ENCODE data around the gene CDC25C.
"Not testable (repeated sequence)": the region's sequence is repeated elsewhere in the genome, so short reads cannot be mapped to it uniquely, and the experiment has no call there.

Gene CDC25C

DNA sequence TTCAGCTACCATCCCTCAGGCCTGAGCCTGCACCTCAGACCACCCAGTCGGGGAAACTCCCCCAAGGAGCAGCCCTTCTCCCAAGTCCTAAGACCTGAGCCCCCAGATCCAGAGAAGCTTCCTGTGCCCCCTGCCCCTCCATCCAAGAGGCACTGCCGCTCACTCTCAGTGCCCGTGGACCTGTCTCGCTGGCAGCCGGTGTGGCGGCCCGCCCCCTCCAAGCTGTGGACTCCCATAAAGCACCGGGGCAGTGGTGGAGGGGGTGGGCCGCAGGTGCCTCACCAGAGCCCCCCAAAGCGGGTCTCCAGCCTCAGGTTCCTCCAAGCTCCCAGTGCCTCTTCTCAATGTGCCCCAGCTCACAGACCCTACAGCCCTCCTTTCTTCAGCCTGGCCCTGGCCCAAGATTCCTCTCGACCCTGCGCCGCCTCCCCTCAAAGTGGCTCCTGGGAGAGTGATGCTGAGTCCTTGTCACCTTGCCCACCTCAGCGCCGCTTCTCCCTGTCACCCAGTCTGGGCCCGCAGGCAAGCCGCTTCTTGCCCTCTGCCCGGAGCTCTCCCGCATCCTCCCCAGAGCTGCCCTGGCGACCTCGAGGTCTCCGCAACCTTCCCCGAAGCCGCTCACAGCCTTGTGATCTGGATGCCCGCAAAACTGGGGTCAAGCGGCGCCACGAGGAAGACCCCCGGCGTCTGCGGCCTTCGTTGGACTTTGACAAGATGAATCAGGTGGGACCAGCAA, 13.5 kb upstream of the CDC25C start:
- no peak for DNase-seq

DNA sequence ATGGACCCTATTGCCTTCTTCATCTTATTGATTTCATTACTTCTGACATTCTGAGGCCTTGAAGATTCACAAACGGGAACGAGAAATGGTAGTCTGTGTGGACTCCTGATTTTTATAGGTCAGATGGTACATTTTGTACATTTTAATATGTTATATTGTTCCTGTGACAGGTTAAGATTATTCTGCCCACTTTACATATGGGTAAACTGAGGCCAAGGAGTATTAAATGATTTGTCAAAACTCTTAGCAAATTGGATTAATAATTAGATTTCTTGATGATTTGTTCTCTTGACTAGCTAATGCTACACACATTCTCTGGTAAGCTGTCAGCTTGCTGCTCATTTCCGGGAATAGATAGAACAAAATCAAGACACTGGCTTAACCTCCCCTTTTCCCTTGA, 8.4 kb upstream of the CDC25C start:
- DNase-seq: no peak

DNA sequence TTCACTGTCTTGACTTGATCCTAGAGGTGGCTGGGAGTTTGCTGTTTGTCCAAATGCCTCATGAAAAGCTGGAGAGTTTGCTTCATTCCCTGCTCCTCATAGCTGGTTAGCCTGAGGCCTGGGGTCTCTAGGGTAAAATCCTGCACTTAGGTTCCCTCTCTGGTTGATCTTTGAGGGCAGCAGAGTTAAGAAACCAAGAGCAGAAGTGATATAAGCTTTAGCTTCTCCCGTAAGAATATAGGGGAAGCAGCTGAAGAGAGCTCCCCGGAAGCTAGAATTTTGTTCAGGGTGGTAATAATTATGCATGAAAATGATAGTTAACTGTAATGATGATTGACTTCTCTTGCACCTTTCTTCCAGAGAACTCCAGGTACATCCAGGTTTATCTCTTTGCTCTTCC, 7.9 kb upstream of the CDC25C start:
- DNase-seq: no peak

GRCh38 chr5:138339091-138339456, 7.5 kb upstream of the CDC25C start:
- no peak for DNase-seq

DNA sequence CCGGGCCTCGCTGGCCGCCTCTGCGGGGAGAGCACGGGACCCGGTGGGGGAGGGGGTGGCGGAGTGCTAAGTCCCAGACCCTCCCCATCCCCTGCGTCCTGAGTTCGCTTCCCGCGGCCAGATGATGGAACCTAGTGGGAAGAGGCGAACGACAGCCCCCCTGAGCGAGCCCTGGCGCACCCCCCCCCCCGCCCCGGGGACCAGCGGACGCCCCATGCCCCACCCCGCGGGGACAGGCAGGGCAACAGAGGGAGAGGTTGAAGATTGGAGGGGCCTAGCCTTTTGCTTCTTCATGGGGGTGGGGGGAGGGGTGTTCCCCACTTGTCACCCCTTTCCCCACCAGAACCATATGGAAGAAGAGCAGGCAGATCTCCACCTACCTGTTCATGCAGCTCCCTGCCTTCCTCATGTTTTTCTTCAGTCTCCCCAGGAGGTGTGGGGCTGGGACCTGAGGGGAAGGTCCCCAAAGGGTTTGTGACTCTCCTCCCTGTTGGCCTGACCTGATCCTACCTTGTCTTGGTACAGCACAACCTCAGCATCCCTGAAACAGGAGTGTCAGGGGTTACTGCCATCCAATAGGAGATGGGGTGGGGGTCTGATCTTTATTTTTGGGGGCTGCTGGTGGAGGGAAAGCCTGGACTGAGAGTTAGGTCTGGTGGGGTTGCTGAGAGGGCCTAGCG, 6.9 kb upstream of the CDC25C start:
- DNase-seq: no peak

DNA sequence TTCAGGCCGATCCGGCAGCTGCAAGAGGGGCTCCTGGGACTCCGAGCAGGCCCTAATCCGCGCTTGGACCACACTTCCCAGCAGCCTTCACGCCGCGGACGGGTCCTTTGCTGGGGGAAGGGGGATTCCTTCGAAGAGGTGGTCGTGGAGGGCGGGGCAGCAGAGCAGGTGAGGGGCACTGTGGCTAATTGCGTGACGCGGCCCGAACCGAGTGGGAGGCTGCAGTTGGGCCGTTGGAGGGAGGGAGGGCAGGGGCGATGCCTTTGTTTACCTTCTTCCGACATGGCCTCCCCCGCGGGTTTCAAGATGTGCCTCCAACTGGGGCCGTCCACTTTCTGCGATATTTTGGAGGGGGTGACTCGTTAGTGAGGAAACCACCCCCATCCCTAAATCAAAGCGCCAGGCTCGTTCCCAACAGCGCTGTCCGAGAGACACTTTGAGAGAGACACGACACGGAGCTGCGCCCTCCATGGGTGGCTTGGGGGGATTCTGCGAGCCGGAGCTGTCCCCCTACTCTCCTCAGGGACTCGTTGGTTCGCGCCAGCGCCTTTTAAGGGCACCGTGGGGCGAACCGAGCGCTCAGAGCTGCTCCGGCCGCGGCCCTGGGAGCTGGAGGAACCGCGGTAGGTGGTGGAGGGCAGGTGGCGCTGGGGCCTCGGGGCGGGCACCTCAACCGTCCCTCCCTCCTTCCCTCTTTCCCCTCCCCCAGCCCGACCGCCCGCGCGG, 6.2 kb upstream of the CDC25C start, which contains the start of gene FAM53C:
FAM53C (plus strand) TSS at position 582 of the 726 bp plus-strand sequence. CDS start 3,070 bp downstream, outside the sequence.
- DNase-seq: peak; percentile 83 to 92 (median 88)

DNA sequence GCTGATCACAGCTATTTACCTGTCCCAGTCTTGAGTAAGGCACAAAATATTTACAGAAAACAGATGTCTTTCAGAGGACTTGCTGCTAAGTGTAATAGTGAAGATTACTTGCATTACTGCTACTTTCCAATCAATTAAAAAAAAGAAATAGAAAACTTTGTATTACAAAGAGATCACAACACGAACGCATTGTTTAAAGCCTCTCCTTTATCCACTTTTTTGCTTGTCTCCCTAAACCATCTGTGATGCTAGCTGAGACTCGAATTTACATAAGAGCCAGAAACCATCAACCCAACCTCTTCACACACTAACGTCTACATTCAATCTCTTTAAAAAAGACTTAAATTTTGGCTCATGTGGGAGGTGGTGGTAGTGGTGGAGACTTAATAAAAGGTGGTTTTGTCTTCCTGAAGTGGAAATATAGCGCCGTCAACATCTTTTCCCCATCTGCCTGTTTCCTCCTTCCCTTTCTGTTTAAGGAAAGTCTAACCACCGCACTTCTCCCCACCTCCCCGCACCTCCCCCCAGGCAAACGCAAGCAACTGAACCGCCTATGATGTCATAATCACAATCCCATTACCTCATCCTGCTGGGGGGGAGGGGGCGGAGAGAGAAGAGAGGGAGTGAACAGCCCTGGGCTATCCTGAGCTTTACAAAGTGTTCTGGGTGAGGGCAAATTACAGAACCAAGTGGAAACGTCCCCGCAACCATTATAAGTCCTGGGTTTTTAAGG, 5.5 kb upstream of the CDC25C start:
- DNase-seq: peak in 1 of 4 experiments; percentile 74

DNA sequence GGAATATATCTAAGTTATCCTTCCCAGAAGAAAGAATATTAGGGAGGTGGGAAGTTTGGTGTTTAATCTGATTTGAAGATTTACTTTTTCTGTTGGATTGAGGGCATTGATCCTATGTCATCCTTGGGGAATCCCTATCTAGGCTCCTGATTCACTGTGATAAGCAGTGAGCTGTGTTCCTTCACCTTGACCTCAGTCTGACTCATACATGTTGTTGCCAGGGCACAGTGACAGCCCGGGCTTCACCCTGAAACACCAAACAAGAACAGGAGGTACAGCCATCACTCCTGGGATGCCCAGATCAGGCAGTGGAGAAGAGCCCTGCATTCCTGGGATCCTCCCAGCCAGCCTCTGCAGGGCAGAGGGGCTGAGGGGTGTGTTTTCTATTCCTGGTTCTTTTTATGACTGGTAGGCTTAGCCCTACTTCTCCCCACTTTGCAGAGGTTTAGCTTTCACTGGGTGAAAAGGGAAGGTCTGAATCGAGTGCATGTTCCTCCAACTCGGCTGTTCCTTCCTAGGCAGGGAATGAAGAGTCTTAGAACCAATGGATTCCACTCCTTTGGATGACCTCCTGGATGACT, 3.4 kb upstream of the CDC25C start:
- DNase-seq: no peak

GRCh38 chr5:138330813-138331448, 673 bp downstream of the CDC25C start:
- DNase-seq: no peak

DNA sequence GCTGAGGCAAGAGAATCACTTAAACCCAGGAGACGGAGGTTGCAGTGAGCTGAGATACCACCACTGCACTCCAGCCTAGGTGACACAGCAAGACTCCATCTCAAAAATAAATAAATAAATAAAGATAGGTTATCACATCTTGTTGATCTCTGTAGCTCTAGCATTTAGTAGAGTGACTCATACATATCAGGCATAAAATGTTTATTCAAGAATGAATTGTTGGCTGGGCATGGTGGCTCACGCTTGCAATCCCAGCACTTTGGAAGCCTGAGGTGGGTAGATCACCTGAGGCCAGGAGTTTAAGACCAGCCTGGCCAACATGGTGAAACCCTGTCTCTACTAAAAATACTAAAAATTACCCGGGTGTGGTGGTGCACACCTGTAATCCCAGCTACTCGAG, 13.4 kb downstream of the CDC25C start:
- DNase-seq: not testable (repeated sequence)

DNA sequence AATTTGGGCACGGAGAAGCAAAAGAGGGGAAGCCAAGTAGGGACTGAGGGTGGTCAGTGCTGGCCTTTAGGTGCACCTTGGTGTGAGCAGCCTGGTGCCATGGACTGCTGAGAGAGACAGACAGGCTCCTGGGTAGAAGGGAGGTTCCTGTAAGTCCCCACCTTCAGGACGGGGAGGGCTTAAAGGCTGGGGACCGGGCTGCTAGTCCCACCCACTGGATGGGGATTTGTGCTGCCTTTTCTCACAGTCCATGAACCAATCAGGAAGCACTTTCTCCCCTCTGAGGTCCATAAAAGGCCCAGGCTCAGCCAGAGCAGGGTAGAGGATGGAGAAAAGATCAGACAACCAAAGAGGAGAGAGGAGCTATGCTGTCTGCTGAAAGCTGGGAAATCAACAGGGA, 15.2 kb downstream of the CDC25C start:
- no peak for DNase-seq

DNA sequence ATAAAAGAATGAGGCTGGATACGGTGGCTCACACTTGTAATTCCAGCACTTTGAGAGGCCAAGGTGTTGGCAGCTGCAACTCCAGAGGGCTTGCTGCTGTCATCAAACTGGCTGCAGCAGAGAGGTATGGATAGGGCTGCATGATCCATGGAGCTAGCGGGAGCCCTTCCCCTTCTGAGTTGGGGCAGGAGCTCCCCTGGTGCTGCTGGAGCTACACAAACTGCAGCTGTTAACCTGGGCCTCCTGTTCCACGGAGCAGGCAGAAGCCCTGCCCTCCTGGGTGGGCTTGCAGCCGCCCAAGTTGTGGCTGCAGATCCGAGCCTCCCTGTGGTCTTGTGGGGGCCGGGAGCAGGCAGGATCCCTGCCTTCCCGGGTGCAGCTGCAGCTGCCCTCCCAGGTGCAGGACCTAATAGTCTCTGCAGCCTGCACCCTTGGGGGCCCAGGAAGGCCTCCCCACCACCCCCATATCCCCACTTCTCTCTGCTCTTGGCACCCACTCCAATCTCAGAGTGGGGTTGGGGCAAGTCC, 15.8 kb downstream of the CDC25C start:
- DNase-seq: no peak

GRCh38 chr5:138305797-138306196, 25.8 kb downstream of the CDC25C start:
- no peak for DNase-seq

DNA sequence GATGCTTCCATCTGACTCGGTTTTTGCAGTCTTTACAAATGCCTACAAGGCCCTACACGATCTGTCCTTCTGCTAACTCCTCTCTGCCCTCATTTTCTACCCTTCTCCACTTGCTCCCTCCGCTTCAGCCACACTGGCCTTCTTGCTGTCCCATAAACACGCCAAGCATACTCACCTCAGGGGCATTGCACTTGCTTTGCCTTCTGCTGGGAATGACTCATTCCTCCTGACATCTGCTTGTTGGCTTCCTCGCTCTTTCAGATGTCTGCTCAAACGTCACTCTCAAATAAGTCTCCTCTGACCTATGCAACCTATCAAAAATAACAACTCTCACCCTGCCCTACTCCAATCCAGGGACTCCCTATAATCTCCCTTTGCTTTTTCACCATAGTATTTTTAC, 28.2 kb downstream of the CDC25C start:
- no peak for DNase-seq

GRCh38 chr5:138289296-138289695, 42.3 kb downstream of the CDC25C start:
- no peak for DNase-seq

DNA sequence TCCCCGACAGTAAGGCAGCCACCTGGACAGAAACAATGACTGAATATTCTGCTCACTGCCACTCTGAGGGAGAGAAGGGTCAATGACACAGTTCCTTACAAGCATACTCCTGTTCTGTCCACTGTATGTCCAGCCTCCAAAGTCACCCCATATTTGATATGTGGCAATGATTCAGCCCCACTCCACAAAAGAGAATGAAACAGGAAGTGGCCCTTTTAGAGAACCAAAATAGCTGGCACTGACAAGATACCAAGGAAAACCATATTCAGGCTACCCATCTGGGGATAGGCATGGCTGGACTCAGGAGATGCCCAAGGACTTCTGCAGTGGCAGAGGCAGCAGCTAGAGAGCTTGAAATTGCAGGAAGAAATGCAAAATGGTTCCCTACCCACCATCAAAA, 44.4 kb downstream of the CDC25C start:
- no peak for DNase-seq

GRCh38 chr5:138282920-138283742, 48.5 kb downstream of the CDC25C start:
- DNase-seq: no peak

- no peak for DNase-seq
Observed at GRCh38 chr5:138280915-138281314, 50.7 kb downstream of the CDC25C start.

- DNase-seq: no peak
Observed at GRCh38 chr5:138276402-138277054, 55.1 kb downstream of the CDC25C start.

- DNase-seq: no peak
Observed at GRCh38 chr5:138275895-138276294, 55.7 kb downstream of the CDC25C start.

GRCh38 chr5:138275379-138275782, 56.2 kb downstream of the CDC25C start:
- no peak for DNase-seq
